Suppressor macrophage (primary cell): ENCODE results near the gene SUPT3H.
A peak's percentile ranks its signal among the peaks of the same experiment; 100 is the strongest.
"Not testable (repeated sequence)": the region's sequence is repeated elsewhere in the genome, so short reads cannot be mapped to it uniquely, and the experiment has no call there.

Experiments used
- DNase-seq, 4 experiments: peaks; one replicate each; pipeline ENCODE4 v3.0.0-alpha.2; 2020 to 2022

Gene SUPT3H

GRCh38 chr6:45112711-45113110 lies 265.0 kb downstream of the SUPT3H start:
- no peak for DNase-seq

GRCh38 chr6:45109551-45109950 lies 268.2 kb downstream of the SUPT3H start:
- no peak for DNase-seq

- no peak for DNase-seq
Observed at GRCh38 chr6:45105170-45105820, 272.4 kb downstream of the SUPT3H start.

GRCh38 chr6:45104429-45104828 lies 273.3 kb downstream of the SUPT3H start:
- no peak for DNase-seq

- no peak for DNase-seq
Observed at GRCh38 chr6:45098256-45098655, 279.5 kb downstream of the SUPT3H start.

- DNase-seq: no peak
Observed at GRCh38 chr6:45094831-45095230, 282.9 kb downstream of the SUPT3H start.

GRCh38 chr6:45092135-45092534 lies 285.6 kb downstream of the SUPT3H start:
- DNase-seq: no peak

- DNase-seq: no peak
Observed at GRCh38 chr6:45086360-45087084, 291.2 kb downstream of the SUPT3H start.

GRCh38 chr6:45084257-45084656 lies 293.5 kb downstream of the SUPT3H start:
- DNase-seq: no peak

GRCh38 chr6:45082091-45082490 lies 295.6 kb downstream of the SUPT3H start:
- DNase-seq: no peak

- no peak for DNase-seq
Observed at GRCh38 chr6:45081634-45082033, 296.1 kb downstream of the SUPT3H start.

- no peak for DNase-seq
Observed at GRCh38 chr6:45078432-45078831, 299.3 kb downstream of the SUPT3H start.

- no peak for DNase-seq
Observed at GRCh38 chr6:45076217-45076930, 301.4 kb downstream of the SUPT3H start.

- DNase-seq: peak in 2 of 4 experiments; percentile 4 to 16
Observed at GRCh38 chr6:45075246-45075645, 302.5 kb downstream of the SUPT3H start.

- DNase-seq: peak; percentile 8 to 64 (median 34)
Observed at GRCh38 chr6:45074439-45074838, 303.3 kb downstream of the SUPT3H start.

- no peak for DNase-seq
Observed at GRCh38 chr6:45073771-45074170, 304.0 kb downstream of the SUPT3H start.

GRCh38 chr6:45072673-45073072 lies 305.1 kb downstream of the SUPT3H start:
- DNase-seq: no peak

- DNase-seq: peak in 2 of 4 experiments; percentile 52 to 59
Observed at GRCh38 chr6:45072016-45072415, 305.7 kb downstream of the SUPT3H start.

GRCh38 chr6:45069091-45069490 lies 308.6 kb downstream of the SUPT3H start:
- no peak for DNase-seq

GRCh38 chr6:45067446-45067845 lies 310.3 kb downstream of the SUPT3H start:
- DNase-seq: not testable (repeated sequence)

- DNase-seq: not testable (repeated sequence)
Observed at GRCh38 chr6:45062659-45063058, 315.1 kb downstream of the SUPT3H start.

GRCh38 chr6:45057711-45058110 lies 320.0 kb downstream of the SUPT3H start:
- DNase-seq: no peak

GRCh38 chr6:45054610-45055009 lies 323.1 kb downstream of the SUPT3H start:
- DNase-seq: no peak

- DNase-seq: no peak
Observed at GRCh38 chr6:45052325-45052724, 325.4 kb downstream of the SUPT3H start.
